Sigmoid colon (tissue), 7 donors: ENCODE results near the gene KCNAB3. TPM values are rescaled to one million over a fixed set of nuclear protein-coding genes. Genes with fewer than 3 reads are reported as not detected.
A peak's percentile ranks its signal among the peaks of the same experiment; 100 is the strongest.

Experiments used
- DNase-seq: peaks from one replicate; pipeline ENCODE4 v3.0.0-alpha.2; 2019
- H3K27ac ChIP-seq, 4 donors: fragments of 200-600 bp; sonication (generic); one replicate each; pipeline ENCODE4 v1.5.1; 2016 to 2019; ENCODE audit warnings: mild to moderate bottlenecking in 1 of 4
- H3K27me3 ChIP-seq, 3 donors: fragments of 200-600 bp; sonication (generic); one replicate each; pipeline ENCODE4 v1.5.1; 2019; ENCODE audit warnings: mild to moderate bottlenecking in 1 of 3
- H3K36me3 ChIP-seq, 4 donors: fragments of 200-600 bp; sonication (generic); one replicate each; pipeline ENCODE4 v1.5.1; 2016 to 2019
- H3K4me1 ChIP-seq, 4 donors: fragments of 200-600 bp; sonication (generic); one replicate each; pipeline ENCODE4 v1.5.1; 2017 to 2019
- H3K4me3 ChIP-seq, 4 donors: fragments of 200-600 bp; sonication (generic); one replicate each; pipeline ENCODE4 v1.5.1; 2017 to 2019; ENCODE audit warnings: mild to moderate bottlenecking in 2 of 4, moderate library complexity in 1 of 4
- H3K9me3 ChIP-seq, 4 donors: fragments of 200-600 bp in 3 of 4; sonication (generic) in 3 of 4; one replicate each; pipeline versions ENCODE4 v1.5.1 to v1.6.1; 2013 to 2019
- CTCF ChIP-seq, 4 experiments: fragments of 450-650 bp in 3 of 4; fragments of 200-600 bp in 1 of 4; IDR thresholded peaks; one replicate each; pipeline ENCODE4 v1.5.1; 2016 to 2019; ENCODE audit warnings: antibody characterized with exemption in 4 of 4, mild to moderate bottlenecking in 3 of 4, moderate library complexity in 2 of 4
- EP300 ChIP-seq, 4 donors: sonication (generic); formaldehyde crosslinking; IDR thresholded peaks; one replicate each; pipeline ENCODE4 v1.6.1; 2017; ENCODE audit warnings: antibody characterized with exemption in 4 of 4
- POLR2A ChIP-seq, 2 donors: fragments of 450-650 bp; IDR thresholded peaks; one replicate each; pipeline ENCODE4 v1.6.1; 2016; ENCODE audit warnings: antibody characterized with exemption in 2 of 2, mild to moderate bottlenecking in 2 of 2, moderate library complexity in 2 of 2
- POLR2AphosphoS5 ChIP-seq, 4 donors: sonication (generic); formaldehyde crosslinking; IDR thresholded peaks; one replicate each; pipeline ENCODE4 v1.6.1; 2017; ENCODE audit warnings: antibody characterized with exemption in 4 of 4
- WGBS, 2 donors: extraction: QIAGEN DNeasy Blood & Tissue Kit; methylation state at CpG; one replicate each; pipeline ENCODE4 v1.1.7; 2013; 5-methylcytosine and 5-hydroxymethylcytosine counted together
- intact Hi-C: fragments of 100-400 bp; cut with DNase I; formaldehyde crosslinking; loops from one replicate; pipeline ENCODE4 v1.15.1; 2023
- polyA plus RNA-seq, 3 donors: library from polyadenylated mRNA; stranded (reverse); fragments of 200-250 nt; gene quantifications; one replicate each; pipeline ENCODE4 v1.2.3, GENCODE V29; 2013
- total RNA-seq, 4 donors: library from RNA; depleted of rRNA; stranded (reverse); fragments of >200 nt; gene quantifications; one replicate each; pipeline ENCODE4 v1.1.0, GENCODE V29; 2016
- donor health status: healthy with polysubstance abuse.
- donor health status: Bipolar disorder and iron deficiency.
- donor health status: healthy.

KCNAB3 gene
- total and polyA plus RNA-seq, 7 donors: 0.54 to 5.5 (median 0.68) TPM; not detected in 1

GRCh38 chr17:7931709-7932482 lies 2.2 kb upstream of the KCNAB3 start, which contains the start of the genes CNTROB and TRAPPC1:
CNTROB (plus strand) TSS chr17:7932206; CDS start chr17:7933080, 874 bp downstream.
TRAPPC1 (minus strand) TSS chr17:7931946; CDS start chr17:7931829, 117 bp downstream.
- H3K27me3 ChIP-seq: peaks cover 0 to 20% (median 9%) of the 10 kb centered on the region in 3 donors
- TF ChIP-seq POLR2A (IDR thresholded peaks at IDR 0.05) (peak; percentile 76 to 79), EP300 (IDR thresholded peaks at IDR 0.05) (no peak), CTCF (IDR thresholded peaks at IDR 0.05) (no peak), POLR2AphosphoS5 (IDR thresholded peaks at IDR 0.05) (peak; percentile 94 to 96 (median 94))
- DNase-seq: peak; percentile 100
- H3K36me3 ChIP-seq: peaks cover 0 to 22% (median 0%) of the 10 kb centered on the region in 4 donors
- 0% methylated on average over 55 of the region's 55 CpGs for WGBS, 2 donors
- intact Hi-C loops: loop anchor here (2.0 to 5.0 kb wide), 3 partner anchors 15 to 75 kb away; partner anchors contain the start of genes CHD3, CYB5D1, NAA38 and RNF227
- H3K27ac ChIP-seq: peak within 1 kb of the TSS; percentile 83 to 87 (median 84)
- no peaks in the 10 kb centered on the region for H3K9me3 ChIP-seq
- peaks cover 0 to 61% (median 42%) of the 10 kb centered on the region in 4 donors for H3K4me1 ChIP-seq
- H3K4me3 ChIP-seq: peak within 1 kb of the TSS; percentile 67 to 74 (median 72)

GRCh38 chr17:7930841-7931631 lies 1.4 kb upstream of the KCNAB3 start:
- peaks cover 0 to 13% (median 0%) of the 10 kb centered on the region in 4 donors for H3K36me3 ChIP-seq
- peak overlapping the region; percentile 67 to 74 (median 72) for H3K4me3 ChIP-seq
- no peaks in the 10 kb centered on the region for H3K9me3 ChIP-seq
- peaks cover 0 to 57% (median 42%) of the 10 kb centered on the region in 4 donors for H3K4me1 ChIP-seq
- TF ChIP-seq EP300 (IDR thresholded peaks at IDR 0.05) (no peak), CTCF (IDR thresholded peaks at IDR 0.05) (no peak), POLR2AphosphoS5 (IDR thresholded peaks at IDR 0.05) (no peak)
- peak overlapping the region; percentile 83 to 87 (median 84) for H3K27ac ChIP-seq
- no peak for DNase-seq
- 43 to 44% methylated on average over 20 of the region's 20 CpGs for WGBS, 2 donors
- peaks cover 0 to 20% (median 9%) of the 10 kb centered on the region in 3 donors for H3K27me3 ChIP-seq
- intact Hi-C loops: loop anchor here (2.0 to 5.0 kb wide), 2 partner anchors 14 to 74 kb away; partner anchors contain the start of genes CYB5D1, NAA38, RNF227 and TMEM88

- peaks cover 0 to 36% (median 22%) of the 10 kb centered on the region in 4 donors for H3K4me1 ChIP-seq
- DNase-seq: no peak
- peaks cover 0 to 20% (median 9%) of the 10 kb centered on the region in 3 donors for H3K27me3 ChIP-seq
- no peak for TF ChIP-seq EP300 (IDR thresholded peaks at IDR 0.05)
- no peak for TF ChIP-seq POLR2AphosphoS5 (IDR thresholded peaks at IDR 0.05)
- no peak for TF ChIP-seq CTCF (IDR thresholded peaks at IDR 0.05)
- TF ChIP-seq POLR2A (IDR thresholded peaks at IDR 0.05): no peak
- 87 to 88% methylated on average over 3 of the region's 3 CpGs for WGBS, 2 donors
- intact Hi-C loops: no loop called here
- no peaks in the 10 kb centered on the region for H3K36me3 ChIP-seq
- no peak overlapping the region for H3K4me3 ChIP-seq
- H3K9me3 ChIP-seq: no peaks in the 10 kb centered on the region
- no peak overlapping the region for H3K27ac ChIP-seq
These were observed 2.1 kb downstream of the KCNAB3 start for GRCh38 chr17:7927596-7927995.

DNA sequence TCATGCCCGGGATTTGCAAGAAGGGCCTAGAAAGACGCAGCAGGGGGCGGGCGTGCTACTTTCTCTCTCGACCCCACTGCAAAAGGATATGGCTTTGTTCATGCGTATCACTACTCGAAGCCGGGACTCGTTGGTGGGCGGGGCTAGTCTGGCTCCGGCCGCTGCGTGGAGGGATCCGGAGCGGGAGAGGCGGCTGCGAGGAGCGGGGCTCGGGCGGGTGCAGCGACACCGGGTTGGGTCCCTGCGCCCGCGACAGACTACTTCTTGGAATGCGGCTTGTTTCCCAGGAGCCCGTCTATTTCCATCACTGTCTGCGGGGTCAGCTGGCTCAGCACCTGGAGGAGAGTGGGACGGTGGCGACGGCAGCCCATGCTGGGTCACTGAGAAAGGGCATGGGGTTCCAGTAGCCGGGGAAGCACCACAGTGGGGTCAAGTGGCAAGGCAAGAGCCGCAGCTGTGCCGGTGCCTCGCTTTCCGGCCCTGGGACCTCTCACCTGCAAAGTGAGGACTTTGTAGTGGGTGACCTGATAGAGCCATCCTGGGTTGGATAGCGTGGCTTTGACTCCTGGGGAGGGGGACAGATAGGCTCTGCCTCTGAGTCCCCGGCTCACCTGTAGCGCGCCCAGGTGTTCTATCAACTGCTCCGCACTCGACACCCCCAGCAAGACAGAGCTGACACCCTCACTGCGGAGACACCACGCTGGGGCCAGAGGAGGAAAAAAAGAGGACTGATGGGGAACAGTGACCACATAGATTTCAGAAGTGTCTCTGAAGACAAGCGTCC lies 6.6 kb downstream of the KCNAB3 start:
- intact Hi-C loops: no loop called here
- WGBS, 2 donors: 22 to 23% methylated on average over 45 of the region's 45 CpGs
- Histone ChIP-seq H3K9me3 (no peaks in the 10 kb centered on the region), H3K4me1 (peaks cover 0 to 14% (median 8%) of the 10 kb centered on the region in 4 donors), H3K27me3 (no peaks in the 10 kb centered on the region), H3K36me3 (no peaks in the 10 kb centered on the region), H3K4me3 (peak overlapping the region; percentile 25 to 52 (median 48)), H3K27ac (peak overlapping the region; percentile 61 to 67 (median 66))
- peak; percentile 93 for DNase-seq
- TF ChIP-seq EP300 (IDR thresholded peaks at IDR 0.05) (no peak), POLR2AphosphoS5 (IDR thresholded peaks at IDR 0.05) (peak; percentile 72 to 84 (median 82)), POLR2A (IDR thresholded peaks at IDR 0.05) (peak; percentile 46 to 70)
